MCF 10A (cell line): ENCODE data around the gene HS6ST3. TPM values are rescaled to one million over a fixed set of nuclear protein-coding genes. Genes with fewer than 3 reads are reported as not detected.
"Not testable (repeated sequence)": the region's sequence is repeated elsewhere in the genome, so short reads cannot be mapped to it uniquely, and the experiment has no call there.

Experiments
- Bru-seq: library from RNA; stranded (reverse); fragments of 400-500 nt; gene quantifications from one replicate; lab custom pipeline; 2021; lab: Mats Ljungman, UMichigan
- BruChase-seq, 2 experiments: library from RNA; stranded (reverse); fragments of 400-500 nt; gene quantifications; one replicate each; lab custom pipeline; 2021; lab: Mats Ljungman, UMichigan
- BruUV-seq: library from RNA; stranded (reverse); fragments of 400-500 nt; replicated peaks from 2 replicates; lab custom pipeline; 2021; lab: Mats Ljungman, UMichigan
- CTCF ChIA-PET: fragments of 300-600 bp; sonication (Branson Sonifier 250); formaldehyde crosslinking; extraction: SDS; loops from one replicate; lab custom pipeline; 2021; ENCODE audit warnings: antibody characterized with exemption, inconsistent platforms; lab: Yijun Ruan, JAX
- POLR2A ChIA-PET: fragments of 300-600, 350-650 bp; sonication (Branson Sonifier 250); formaldehyde crosslinking; extraction: SDS; loops from one replicate; lab custom pipeline; 2020; ENCODE audit warnings: antibody characterized with exemption, inconsistent platforms; lab: Yijun Ruan, JAX
- DNase-seq: peaks from one replicate; pipeline ENCODE4 v3.0.0-alpha.2; 2018; ENCODE audit not compliant: unreplicated experiment
- H3K27ac Mint-ChIP-seq: one replicate; pipeline ENCODE4 v1.8.0; 2022; ENCODE audit warnings: mild to moderate bottlenecking, low read depth, mixed read lengths; ENCODE audit not compliant: unreplicated experiment
- H3K27me3 Mint-ChIP-seq: one replicate; pipeline ENCODE4 v1.8.0; 2022; ENCODE audit warnings: mixed read lengths; ENCODE audit not compliant: insufficient read depth, unreplicated experiment
- H3K36me3 Mint-ChIP-seq: one replicate; pipeline ENCODE4 v1.8.0; 2022; ENCODE audit warnings: mild to moderate bottlenecking, moderate library complexity, mixed read lengths; ENCODE audit not compliant: insufficient read depth, unreplicated experiment
- H3K4me1 Mint-ChIP-seq: one replicate; pipeline ENCODE4 v1.8.0; 2022; ENCODE audit warnings: mixed read lengths; ENCODE audit not compliant: insufficient read depth, unreplicated experiment
- H3K4me3 Mint-ChIP-seq: one replicate; pipeline ENCODE4 v1.8.0; 2022; ENCODE audit warnings: mild to moderate bottlenecking, moderate library complexity, mixed read lengths; ENCODE audit not compliant: unreplicated experiment
- H3K9me3 Mint-ChIP-seq: one replicate; pipeline ENCODE4 v1.8.0; 2022; ENCODE audit warnings: mixed read lengths; ENCODE audit not compliant: unreplicated experiment
- intact Hi-C: fragments of 100-400 bp; cut with micrococcal nuclease; formaldehyde crosslinking; loops from 2 replicates; pipeline ENCODE4 v1.14.1; 2022
- long read RNA-seq: library from polyadenylated mRNA; stranded (forward); transcript quantifications from one replicate; pipeline ENCODE4 v2.0.0, GENCODE V29; 2022
- total RNA-seq: library from RNA; stranded (reverse); gene quantifications from 2 replicates; pipeline ENCODE4 v1.2.3, GENCODE V29; 2022
- TF ChIP-seq, protein P1 (sequence below): fragments of 200-600 bp; IDR thresholded peaks from one replicate; pipeline ENCODE4 v1.8.0; 2022; ENCODE audit warnings: antibody characterized with exemption, mild to moderate bottlenecking; ENCODE audit not compliant: unreplicated experiment

HS6ST3 gene
- 0.05 and 0.09 TPM in 2 replicates for total RNA-seq
- percentile 15 among the genes with signal in this experiment for Bru-seq, nascent RNA
- BruChase-seq, experiment 1, labeled RNA remaining after a 6-hour chase: percentile 19 among the genes with signal in this experiment
- BruChase-seq, experiment 2, labeled RNA remaining after a 2-hour chase: percentile 20 among the genes with signal in this experiment
- long read RNA-seq: 0 reads

DNA sequence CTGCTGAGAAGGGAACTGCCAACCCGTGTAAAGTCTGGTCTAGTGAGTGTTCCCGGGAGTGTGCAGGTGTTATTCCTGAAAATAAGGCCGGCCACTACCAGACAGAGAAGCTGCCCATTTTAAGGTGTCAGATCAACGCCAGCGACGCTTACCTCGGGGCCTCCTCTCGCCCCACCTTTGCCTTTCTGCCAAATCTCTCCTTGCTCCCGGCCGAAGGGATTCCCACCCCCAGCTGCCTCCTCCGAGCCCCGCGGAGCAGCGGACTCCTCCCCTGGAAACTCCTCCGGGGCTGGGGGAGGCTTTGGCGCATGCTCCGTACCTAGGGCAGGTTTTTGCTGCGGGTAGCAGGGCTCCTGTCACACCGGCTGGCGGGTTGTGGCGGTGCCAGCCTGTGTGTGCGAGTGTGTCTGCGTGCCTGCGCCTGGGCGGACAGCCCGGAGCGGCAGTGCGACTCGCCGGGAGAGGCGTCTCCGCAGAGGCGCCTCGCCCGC, at the start of gene HS6ST3:
Gene HS6ST3, plus strand, starts transcription at position 359 of the 491 bp plus-strand sequence.
- Mint-ChIP-seq H3K4me1 (no peaks in the 10 kb centered on the region), H3K9me3 (no peaks in the 10 kb centered on the region), H3K4me3 (peak within 1 kb of the TSS; percentile 70), H3K27ac (no peak within 1 kb of the TSS), H3K36me3 (no peaks in the 10 kb centered on the region), H3K27me3 (peaks cover 48% of the 10 kb centered on the region)
- intact Hi-C loops: no loop called here
- POLR2A ChIA-PET: no interaction called here
- CTCF ChIA-PET: interaction anchor here (0.7 to 0.8 kb wide), 2 partner anchors 70 to 96 kb away, joined by 3 read pairs; no protein-coding TSS in a partner anchor
- DNase-seq: peak; percentile 28
- TF ChIP-seq, protein P1, sequence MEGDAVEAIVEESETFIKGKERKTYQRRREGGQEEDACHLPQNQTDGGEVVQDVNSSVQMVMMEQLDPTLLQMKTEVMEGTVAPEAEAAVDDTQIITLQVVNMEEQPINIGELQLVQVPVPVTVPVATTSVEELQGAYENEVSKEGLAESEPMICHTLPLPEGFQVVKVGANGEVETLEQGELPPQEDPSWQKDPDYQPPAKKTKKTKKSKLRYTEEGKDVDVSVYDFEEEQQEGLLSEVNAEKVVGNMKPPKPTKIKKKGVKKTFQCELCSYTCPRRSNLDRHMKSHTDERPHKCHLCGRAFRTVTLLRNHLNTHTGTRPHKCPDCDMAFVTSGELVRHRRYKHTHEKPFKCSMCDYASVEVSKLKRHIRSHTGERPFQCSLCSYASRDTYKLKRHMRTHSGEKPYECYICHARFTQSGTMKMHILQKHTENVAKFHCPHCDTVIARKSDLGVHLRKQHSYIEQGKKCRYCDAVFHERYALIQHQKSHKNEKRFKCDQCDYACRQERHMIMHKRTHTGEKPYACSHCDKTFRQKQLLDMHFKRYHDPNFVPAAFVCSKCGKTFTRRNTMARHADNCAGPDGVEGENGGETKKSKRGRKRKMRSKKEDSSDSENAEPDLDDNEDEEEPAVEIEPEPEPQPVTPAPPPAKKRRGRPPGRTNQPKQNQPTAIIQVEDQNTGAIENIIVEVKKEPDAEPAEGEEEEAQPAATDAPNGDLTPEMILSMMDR: no peak
- no TSS peak for BruUV-seq

DNA sequence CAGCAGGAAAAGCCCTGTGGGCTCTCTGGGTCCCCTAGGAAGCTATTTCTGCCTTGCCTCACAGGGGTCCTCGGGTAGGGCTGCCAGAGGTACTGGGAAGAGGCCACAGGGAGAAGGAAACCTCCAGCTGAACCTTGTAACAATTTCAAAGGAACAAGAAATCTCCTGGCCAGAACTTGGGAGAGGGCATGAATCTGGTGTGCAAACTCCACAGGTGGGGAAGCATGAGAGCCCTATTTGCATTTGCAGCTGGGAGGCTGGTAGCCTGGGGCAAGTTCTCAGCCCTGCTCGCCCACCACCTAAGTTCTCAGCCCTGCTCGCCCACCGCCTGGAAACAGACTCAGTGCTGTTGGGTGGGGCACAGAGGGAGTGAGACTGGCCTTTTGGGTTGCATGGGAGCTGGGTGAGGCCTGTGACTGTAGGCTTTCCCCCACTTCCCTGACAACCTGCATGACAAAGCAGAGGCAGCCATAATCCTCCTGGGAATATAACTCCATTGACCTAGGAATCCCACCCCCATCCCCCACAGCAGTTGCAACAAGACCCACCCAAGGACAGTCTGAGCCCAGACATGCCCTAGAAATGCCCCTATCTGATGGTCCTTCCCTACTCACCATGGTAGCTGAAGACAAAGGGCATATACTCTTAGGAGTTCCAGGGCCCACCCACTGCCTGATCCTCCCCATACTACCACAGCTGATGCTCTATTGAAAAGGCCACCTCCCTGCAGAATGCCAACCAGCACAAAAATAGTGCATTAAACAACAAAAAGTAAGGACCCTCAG, 48.4 kb upstream of the HS6ST3 start:
- Mint-ChIP-seq H3K4me3 (no peak overlapping the region), H3K9me3 (no peaks in the 10 kb centered on the region), H3K27me3 (no peaks in the 10 kb centered on the region), H3K36me3 (peaks cover 13% of the 10 kb centered on the region), H3K4me1 (no peaks in the 10 kb centered on the region), H3K27ac (peak overlapping the region; percentile 8)
- ChIA-PET POLR2A (interaction anchor here (1.4 kb wide), 1 partner anchor 12 kb away, joined by 6 read pairs; the partner anchor contains the start of gene UGGT2), CTCF (interaction anchor here (0.5 to 1.6 kb wide), 4 partner anchors 11 to 1199 kb away, joined by 3 to 5 read pairs (median 4); partner anchors contain the start of gene UGGT2)
- TF ChIP-seq, protein P1: no peak
- intact Hi-C loops: no loop called here
- no peak for DNase-seq
- no TSS peak for BruUV-seq

DNA sequence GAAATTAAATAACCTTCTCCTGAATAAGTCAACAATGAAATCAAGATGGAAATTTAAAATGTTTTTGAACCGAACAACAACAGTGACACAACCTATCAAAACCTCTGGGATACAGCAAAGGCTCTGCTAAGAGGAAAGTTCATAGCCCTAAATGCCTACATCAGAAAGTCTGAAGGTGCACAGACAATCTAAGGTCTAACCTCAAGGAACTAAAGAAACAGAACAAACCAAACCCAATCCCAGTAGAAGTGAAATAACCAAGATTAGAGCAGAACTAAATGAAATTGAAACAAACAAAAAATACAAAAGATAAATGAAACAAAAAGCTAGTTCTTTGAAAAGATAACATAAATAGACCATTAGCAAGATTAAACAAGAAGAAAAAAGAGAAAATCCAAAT, 45.7 kb upstream of the HS6ST3 start:
- DNase-seq: no peak
- no TSS peak for BruUV-seq
- CTCF ChIA-PET: interaction anchor here (0.6 to 0.7 kb wide), 3 partner anchors 97 to 1391 kb away, joined by 3 read pairs; no protein-coding TSS in a partner anchor
- TF ChIP-seq, protein P1: no peak
- Mint-ChIP-seq H3K27ac (no peak overlapping the region), H3K27me3 (no peaks in the 10 kb centered on the region), H3K36me3 (peaks cover 13% of the 10 kb centered on the region), H3K9me3 (no peaks in the 10 kb centered on the region), H3K4me3 (no peak overlapping the region), H3K4me1 (peaks cover 9% of the 10 kb centered on the region)
- POLR2A ChIA-PET: interaction anchor here (2.8 kb wide), 1 partner anchor 9 kb away, joined by 14 read pairs; the partner anchor contains the start of gene UGGT2
- intact Hi-C loops: no loop called here

DNA sequence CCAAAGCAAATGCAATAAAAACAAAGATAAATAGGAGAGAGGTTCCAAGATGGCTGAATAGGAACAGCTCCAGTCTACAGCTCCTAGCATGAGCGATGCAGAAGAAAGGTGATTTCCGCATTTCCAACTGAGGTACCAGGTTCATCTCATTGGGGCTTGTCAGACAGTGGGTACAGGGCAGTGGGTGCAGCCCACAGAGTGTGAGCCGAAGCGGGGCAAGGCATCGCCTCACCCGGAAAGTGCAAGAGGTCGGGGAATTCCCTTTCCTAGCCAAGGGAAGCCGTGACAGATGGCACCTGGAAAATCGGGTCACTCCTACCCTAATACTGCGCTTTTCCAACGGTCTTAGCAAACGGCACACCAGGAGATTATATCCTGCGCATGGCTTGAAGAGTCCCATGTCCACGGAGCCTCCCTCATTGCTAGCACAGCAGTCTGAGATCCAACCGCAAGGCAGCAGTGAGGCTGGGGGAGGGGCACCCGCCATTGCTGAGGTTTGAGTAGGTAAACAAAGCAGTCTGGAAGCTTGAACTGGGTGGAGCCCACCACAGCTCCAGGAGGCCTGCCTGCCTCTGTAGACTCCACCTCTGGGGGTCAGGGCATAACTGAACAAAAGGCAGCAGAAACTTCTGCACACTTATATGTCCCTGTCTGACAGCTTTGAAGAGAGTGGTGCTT, 43.3 kb upstream of the HS6ST3 start:
- H3K27me3 Mint-ChIP-seq, H3K27ac Mint-ChIP-seq, H3K4me3 Mint-ChIP-seq, intact Hi-C loops, DNase-seq, POLR2A ChIA-PET, BruUV-seq, H3K9me3 Mint-ChIP-seq: not testable (repeated sequence)
- CTCF ChIA-PET: interaction anchor here (0.6 to 1.8 kb wide), 4 partner anchors 11 to 669 kb away, joined by 3 to 4 read pairs (median 3); no protein-coding TSS in a partner anchor
- Mint-ChIP-seq H3K36me3 (peaks cover 13% of the 10 kb centered on the region), H3K4me1 (peaks cover 19% of the 10 kb centered on the region)

DNA sequence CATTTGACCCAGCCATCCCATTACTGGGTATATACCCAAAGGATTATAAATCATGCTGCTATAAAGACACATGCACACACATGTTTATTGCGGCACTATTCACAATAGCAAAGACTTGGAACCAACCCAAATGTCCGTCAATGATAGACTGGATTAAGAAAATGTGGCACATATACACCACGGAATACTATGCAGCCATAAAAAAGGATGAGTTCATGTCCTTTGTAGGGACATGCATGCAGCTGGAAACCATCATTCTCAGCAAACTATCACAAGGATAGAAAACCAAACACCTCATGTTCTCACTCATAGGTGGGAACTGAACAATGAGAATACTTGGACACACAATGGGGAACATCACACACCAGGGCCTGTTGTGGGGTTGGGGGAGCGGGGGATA, 39.0 kb upstream of the HS6ST3 start:
- DNase-seq, intact Hi-C loops, H3K4me3 Mint-ChIP-seq, H3K27ac Mint-ChIP-seq, H3K9me3 Mint-ChIP-seq, H3K36me3 Mint-ChIP-seq, H3K27me3 Mint-ChIP-seq, BruUV-seq: not testable (repeated sequence)
- POLR2A ChIA-PET: interaction anchor here (3.3 kb wide), 1 partner anchor 30 kb away, joined by 28 read pairs; no protein-coding TSS in a partner anchor
- H3K4me1 Mint-ChIP-seq: peaks cover 27% of the 10 kb centered on the region
- CTCF ChIA-PET: interaction anchor here (1.0 kb wide), 1 partner anchor 17 kb away, joined by 3 read pairs; no protein-coding TSS in a partner anchor

DNA sequence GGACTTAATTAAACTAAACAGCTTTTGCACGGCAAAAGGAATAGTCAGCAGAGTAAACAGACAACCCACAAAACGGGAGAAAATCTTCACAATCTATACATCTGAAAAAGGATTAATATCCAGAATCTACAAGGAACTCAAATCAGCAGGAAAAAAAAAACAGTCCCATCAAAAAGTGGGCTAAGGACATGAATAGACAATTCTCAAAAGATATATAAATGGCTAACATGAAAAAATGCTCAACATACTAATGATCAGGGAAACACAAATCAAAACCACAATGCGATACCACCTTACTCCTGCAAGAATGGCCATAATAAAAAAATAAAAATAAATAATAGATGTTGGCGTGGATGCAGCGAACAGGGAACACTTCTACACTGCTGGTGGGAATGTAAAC, 38.4 kb upstream of the HS6ST3 start:
- BruUV-seq, H3K27me3 Mint-ChIP-seq, H3K27ac Mint-ChIP-seq, H3K9me3 Mint-ChIP-seq, H3K36me3 Mint-ChIP-seq, intact Hi-C loops, DNase-seq: not testable (repeated sequence)
- Mint-ChIP-seq H3K4me1 (peaks cover 27% of the 10 kb centered on the region), H3K4me3 (peak overlapping the region; percentile 95)
- ChIA-PET POLR2A (interaction anchor here (3.3 kb wide), 1 partner anchor 30 kb away, joined by 28 read pairs; no protein-coding TSS in a partner anchor), CTCF (interaction anchor here (1.0 kb wide), 1 partner anchor 17 kb away, joined by 3 read pairs; no protein-coding TSS in a partner anchor)
